ENCODE results near the gene PLA2G15.

PLA2G15 gene

GRCh38 chr16:68231384-68232136 lies 13.6 kb upstream of the PLA2G15 start:
- DNase-seq (ENCODE audit: extremely low spot score, insufficient read length, low read depth), result no peak
- FAIRE-seq, result no peak

- DNase-seq (ENCODE audit: extremely low spot score, insufficient read length, low read depth) (no peak), FAIRE-seq (no peak)
These were observed 12.8 kb upstream of the PLA2G15 start for GRCh38 chr16:68232335-68232734.

DNA sequence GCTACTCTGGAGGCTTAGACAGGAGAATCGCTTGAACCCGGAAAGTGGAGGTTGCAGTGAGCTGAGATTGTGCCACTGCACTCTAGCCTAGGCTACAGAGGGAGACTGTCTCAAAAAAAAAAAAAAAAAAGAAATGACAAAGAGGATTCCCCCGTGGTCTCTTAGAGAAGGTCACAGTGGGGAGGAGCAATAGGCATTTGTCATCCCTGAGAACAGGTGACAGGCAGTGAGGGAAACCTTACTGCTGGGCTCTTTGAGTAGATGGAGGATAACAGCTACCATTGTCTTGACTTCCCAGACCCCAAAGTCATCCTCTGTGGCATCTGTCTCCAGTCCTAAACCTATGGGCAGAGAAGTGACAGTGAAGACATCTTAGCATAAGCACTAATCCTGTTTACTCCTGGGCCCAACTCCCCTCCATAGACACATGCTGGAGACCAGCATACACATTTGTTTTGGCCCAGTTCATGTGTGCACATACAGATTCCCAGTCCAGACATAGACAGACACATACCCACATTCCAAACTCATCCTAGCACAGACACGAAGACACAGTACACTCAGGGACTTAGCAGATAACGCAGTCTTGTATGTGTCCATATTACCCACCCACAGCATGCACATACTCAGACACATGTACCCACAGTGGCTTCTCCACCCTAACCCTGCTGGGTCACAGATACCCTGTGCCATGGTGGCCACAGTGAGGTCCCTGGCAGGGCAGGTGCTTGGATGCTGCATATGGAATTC lies 11.9 kb upstream of the PLA2G15 start:
- FAIRE-seq (no peak), DNase-seq (ENCODE audit: extremely low spot score, insufficient read length, low read depth) (no peak)

DNA sequence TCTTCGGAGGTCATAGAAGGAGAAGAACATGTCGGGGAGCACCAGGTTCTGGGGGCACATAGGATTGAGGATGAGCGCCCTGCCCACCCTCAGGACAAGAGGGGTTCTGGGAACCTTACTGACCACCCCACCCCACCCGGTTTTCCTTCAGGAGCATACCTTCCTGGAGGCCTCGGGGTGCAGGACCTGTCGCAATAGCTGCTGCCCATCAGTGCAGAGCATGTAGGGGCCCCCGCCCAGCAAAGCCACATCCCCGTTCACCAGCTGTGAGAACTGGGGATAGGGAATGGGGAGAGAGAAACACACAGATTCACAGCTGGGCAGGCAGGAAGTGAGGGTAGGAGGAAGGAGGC lies 11.4 kb upstream of the PLA2G15 start:
- FAIRE-seq (no peak), DNase-seq (ENCODE audit: extremely low spot score, insufficient read length, low read depth) (no peak)

DNA sequence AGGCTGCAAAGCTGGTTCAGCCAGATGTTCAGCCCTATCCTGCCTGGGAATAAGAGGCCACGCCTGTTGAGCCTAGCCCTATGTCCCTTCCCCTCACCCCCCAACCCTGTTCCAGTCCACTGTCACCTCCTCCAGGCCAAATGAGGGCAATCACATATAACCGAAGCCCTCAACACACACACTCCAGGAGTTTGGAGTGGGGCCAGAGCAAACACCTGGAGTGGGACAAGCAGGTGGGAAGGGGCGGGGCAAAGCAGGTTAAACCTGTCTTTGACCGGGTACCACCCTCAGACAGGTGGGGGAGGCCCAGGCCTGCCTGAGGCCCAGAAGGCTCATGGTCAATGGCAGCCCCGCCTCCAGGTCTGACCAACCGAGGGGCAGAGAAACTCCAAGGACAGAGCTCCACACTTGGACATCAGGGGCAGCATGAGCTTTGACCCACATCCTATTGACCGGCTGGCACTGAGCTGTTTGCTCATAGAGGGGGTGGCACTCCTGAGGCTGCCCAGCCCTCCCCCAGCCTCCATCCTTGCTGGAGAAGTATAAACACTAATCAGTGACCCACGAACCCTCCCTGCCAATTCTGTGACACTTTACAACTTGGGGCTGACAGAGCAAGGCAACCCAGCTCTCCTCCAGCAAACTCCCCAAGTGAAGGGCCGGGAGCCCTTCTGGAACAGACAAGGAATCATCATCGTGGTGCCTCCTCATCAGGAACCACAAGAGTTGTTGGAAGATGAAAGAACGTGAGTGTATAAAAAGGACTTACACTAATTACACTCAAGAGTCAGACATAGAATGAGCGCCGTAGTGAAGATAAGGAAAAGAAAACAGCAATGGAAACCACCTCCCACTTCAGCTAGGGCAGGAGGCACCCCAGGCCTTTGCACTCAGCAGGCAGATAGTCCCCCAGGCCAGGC lies 10.7 kb upstream of the PLA2G15 start:
- FAIRE-seq (no peak), DNase-seq (ENCODE audit: extremely low spot score, insufficient read length, low read depth) (no peak)

DNA sequence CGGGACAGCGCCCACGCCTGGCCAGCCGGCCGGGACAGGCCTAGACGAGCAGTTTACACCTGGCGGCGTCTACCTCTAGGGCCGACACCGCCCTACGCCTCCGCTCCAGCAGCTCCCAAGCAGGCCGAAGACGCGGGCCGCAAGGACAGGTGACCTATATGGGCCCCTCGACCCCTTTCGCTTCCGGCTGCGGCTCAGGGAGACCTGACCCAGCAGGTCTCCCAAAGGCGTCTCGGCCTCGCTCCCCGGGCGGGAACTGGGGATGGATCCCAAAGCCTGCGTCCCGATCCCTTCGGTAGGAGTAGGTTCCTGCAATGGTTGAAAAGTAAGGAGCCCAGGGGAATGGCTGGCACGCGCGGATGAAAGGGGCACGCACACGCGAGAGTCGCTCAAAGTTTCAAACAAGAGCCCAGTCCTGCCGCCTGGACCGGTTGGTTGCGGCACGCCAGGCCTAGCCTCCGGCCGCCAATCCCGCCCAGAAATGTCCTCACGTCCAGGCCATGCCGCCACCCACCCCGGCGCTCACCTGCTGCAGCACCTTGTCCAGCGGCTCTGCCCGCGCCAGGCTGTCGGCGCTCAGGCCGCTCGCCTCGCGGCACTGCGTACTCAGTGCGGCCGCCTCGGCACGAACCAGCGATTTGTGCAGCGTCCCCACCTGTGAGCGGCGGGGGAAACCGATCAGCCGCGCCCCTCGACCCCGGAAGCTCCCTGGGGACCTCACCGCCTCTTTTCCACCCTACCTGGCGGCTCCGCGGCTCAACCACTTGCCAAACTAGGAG lies 9.9 kb upstream of the PLA2G15 start:
- DNase-seq (ENCODE audit: extremely low spot score, insufficient read length, low read depth), result no peak
- no peak for FAIRE-seq

DNA sequence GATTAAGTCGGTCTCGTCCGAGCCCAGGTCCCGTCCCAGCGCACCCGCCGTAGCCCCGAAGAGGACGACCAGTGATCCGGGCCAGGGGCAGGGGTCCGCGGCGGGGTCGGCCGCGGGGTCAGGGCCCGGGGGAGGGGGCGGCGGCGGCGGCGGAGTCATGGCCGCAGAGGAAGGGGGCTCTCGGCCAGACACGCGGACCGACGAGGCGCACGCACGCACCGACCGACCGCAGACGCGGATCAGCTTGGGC lies 9.4 kb upstream of the PLA2G15 start, which contains the start of gene ESRP2:
TSS of gene ESRP2 (minus strand) at position 241 of the 250 bp plus-strand sequence. CDS start at position 159, 82 bp downstream.
- DNase-seq (ENCODE audit: extremely low spot score, insufficient read length, low read depth) (no peak), FAIRE-seq (no peak)

DNA sequence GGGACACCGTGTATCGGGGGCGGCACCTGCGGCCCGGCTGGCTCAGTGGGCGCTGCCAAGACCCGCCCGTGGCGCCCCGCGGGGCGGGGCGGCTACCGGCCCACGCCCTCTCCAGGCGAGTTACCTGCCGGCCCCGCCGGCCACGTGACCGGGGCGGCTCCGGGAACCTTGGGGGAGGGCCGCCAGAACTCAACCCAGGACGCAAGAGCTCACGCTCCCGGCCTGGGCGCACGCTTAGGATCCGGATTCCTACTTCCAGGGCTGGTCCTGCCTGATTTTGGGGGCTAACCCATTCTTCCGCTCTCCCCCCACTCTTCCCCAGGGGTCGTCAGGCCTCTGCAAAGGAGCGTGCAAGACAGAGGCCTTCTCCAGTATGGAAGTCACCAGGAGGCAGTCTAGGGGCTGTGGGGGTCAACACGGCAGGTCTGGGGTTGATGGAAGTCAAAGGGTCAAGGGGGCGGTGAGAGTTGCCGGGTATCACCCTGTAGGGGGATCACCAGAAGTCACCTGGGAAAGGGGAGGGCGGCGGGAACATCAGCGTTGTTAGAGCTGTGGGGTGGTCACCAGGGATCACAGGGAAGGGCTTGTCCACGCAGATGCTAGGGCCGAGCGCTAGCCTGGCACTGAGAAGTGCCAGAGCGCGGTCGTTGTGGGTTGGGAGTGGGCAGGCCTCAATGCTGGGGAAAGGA lies 8.9 kb upstream of the PLA2G15 start:
- no peak for DNase-seq (ENCODE audit: extremely low spot score, insufficient read length, low read depth)
- FAIRE-seq, result peak; percentile 18

DNA sequence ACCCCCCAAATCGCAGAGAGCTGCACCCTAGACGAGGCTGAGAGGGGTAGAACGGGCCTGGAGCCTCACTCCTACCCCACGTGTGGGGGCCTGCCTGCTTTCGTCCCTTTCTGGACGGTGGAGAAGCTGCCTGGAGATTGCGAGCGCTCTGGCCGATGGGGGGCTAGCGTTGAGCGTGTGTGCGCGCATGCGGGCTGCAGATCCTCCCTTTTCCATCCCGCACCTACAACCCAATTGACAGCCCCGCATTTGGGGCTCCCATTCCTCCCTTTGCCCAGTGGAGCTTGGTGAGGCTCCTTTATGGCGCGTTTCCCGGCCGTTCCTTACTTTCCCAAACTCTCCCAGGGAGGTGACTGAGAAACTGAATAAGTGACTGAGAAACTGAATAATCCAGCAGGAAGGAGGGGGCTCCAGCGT lies 8.3 kb upstream of the PLA2G15 start:
- FAIRE-seq, result no peak
- no peak for DNase-seq (ENCODE audit: extremely low spot score, insufficient read length, low read depth)

DNA sequence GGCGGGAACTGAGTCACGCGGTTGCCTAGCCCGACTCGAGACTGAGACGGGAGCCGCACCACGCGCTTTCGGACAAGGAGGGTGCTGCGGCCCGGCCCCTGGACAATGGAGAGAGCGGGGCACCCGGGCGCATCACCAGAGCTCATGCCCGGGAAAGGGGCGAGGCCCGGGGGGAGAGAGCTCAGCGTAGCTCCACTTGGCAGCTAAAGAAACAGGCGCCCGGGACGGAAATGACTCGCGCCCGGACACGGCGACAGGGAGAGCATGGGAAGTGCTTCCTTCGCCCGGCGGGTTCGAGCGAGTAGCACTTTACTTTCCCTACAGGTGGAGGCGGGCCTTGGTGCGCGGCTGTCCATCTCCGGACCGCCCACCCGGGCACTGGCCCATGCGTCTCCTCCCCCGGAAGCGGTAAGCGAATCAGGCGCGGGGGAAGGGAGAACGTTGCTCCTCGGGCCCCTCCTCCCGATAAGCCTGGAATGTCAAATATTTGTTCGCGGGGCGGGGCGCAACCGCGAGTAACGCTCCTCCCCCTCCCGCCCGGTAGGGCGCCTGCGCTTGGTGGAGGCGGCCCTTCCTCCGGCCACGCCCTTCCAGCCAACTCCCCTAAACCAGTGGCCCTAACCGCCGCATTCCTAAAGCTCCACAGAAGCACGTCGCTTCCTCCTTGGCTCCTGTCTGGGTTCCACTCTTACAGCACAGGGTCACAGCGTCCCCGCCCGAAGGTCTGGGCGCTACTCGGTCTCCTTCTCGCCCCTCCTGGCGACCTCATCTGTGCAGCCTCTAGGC lies 7.7 kb upstream of the PLA2G15 start:
- peak; percentile 95 for DNase-seq (ENCODE audit: extremely low spot score, insufficient read length, low read depth)

GRCh38 chr16:68238029-68238345 lies 7.2 kb upstream of the PLA2G15 start:
- FAIRE-seq, result no peak

More for the DNA sequence above, 7.7 kb upstream of the PLA2G15 start:
- peak; percentile 98 for FAIRE-seq

DNA sequence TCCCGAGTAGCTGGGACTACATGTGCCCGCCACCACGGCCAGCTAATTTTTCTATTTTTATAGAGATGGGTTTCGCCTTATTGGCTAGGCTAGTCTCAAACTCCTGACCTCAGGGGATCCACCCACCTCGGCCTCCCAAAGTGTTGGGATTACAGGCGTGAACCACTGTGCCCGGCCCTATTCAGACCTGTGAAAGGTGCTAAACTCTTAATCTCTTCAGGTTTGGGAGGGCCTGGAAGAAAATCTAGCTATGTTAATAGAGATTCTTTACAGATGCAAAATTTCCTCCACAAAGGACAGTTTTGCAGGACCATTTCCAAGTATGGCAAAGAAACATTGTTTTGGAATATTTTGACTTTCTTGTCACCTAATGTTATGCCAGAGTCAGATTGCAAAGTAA lies 3.1 kb upstream of the PLA2G15 start:
- FAIRE-seq (no peak), DNase-seq (ENCODE audit: extremely low spot score, insufficient read length, low read depth) (no peak)

More at GRCh38 chr16:68238029-68238345, 7.2 kb upstream of the PLA2G15 start:
- no peak for DNase-seq (ENCODE audit: extremely low spot score, insufficient read length, low read depth)

- DNase-seq (ENCODE audit: extremely low spot score, insufficient read length, low read depth) (no peak), FAIRE-seq (no peak)
These were observed 2.0 kb upstream of the PLA2G15 start for GRCh38 chr16:68242926-68243858.

GRCh38 chr16:68244481-68244902 lies 681 bp upstream of the PLA2G15 start:
- FAIRE-seq (no peak), DNase-seq (ENCODE audit: extremely low spot score, insufficient read length, low read depth) (no peak)

- FAIRE-seq (no peak), DNase-seq (ENCODE audit: extremely low spot score, insufficient read length, low read depth) (no peak)
These were observed 948 bp downstream of the PLA2G15 start for GRCh38 chr16:68246121-68246520.

- FAIRE-seq (no peak), DNase-seq (ENCODE audit: extremely low spot score, insufficient read length, low read depth) (no peak)
These were observed 1.5 kb downstream of the PLA2G15 start for GRCh38 chr16:68246666-68247065.

GRCh38 chr16:68247400-68247799 lies 2.2 kb downstream of the PLA2G15 start:
- FAIRE-seq (no peak), DNase-seq (ENCODE audit: extremely low spot score, insufficient read length, low read depth) (no peak)

- no peak for DNase-seq (ENCODE audit: extremely low spot score, insufficient read length, low read depth)
- no peak for FAIRE-seq
These were observed 2.8 kb downstream of the PLA2G15 start for GRCh38 chr16:68247932-68248331.

Data from GM18507 (cell line).